Measurements from ENCODE around the gene TANC2.

GRCh38 chr17:63002625-63003024, 36.6 kb downstream of the TANC2 start:
- no peak for TF ChIP-seq CTCF (conservative IDR thresholded peaks at IDR 0.05; ENCODE audit: low read depth, low read length)
- no peak for TF ChIP-seq EZH2 (IDR thresholded peaks at IDR 0.05; ENCODE audit: low read length, unreplicated experiment)
- TF ChIP-seq EZH2phosphoT487 (IDR thresholded peaks at IDR 0.05; ENCODE audit: borderline replicate concordance, low read length): no peak
